ENCODE measurements around the gene ELOB.

DNA sequence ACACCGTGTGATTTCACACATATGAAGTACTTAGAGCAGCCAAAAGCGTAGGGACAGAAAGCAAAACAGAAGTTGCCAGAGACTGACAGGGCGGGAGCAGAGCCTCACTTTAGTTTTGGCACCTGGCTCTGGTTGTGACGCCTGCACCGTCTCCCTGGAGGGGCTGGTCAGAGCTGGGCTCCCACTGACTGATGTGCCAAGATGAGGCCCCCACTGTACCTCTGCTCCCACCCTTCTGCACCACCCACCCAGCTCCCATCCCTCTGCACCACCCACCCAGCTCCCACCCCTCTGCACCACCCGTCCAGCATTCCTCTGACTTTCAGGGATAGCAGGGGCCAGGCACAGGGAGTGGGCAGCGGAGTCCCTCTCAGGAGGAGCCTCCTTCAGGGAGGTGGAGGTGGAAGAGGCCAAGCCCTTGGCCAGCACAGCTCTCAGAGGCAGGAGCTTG lies 36.7 kb upstream of the ELOB start:
- TF ChIP-seq, protein P1, sequence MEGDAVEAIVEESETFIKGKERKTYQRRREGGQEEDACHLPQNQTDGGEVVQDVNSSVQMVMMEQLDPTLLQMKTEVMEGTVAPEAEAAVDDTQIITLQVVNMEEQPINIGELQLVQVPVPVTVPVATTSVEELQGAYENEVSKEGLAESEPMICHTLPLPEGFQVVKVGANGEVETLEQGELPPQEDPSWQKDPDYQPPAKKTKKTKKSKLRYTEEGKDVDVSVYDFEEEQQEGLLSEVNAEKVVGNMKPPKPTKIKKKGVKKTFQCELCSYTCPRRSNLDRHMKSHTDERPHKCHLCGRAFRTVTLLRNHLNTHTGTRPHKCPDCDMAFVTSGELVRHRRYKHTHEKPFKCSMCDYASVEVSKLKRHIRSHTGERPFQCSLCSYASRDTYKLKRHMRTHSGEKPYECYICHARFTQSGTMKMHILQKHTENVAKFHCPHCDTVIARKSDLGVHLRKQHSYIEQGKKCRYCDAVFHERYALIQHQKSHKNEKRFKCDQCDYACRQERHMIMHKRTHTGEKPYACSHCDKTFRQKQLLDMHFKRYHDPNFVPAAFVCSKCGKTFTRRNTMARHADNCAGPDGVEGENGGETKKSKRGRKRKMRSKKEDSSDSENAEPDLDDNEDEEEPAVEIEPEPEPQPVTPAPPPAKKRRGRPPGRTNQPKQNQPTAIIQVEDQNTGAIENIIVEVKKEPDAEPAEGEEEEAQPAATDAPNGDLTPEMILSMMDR (IDR thresholded peaks at IDR 0.05 in 4 of 5, conservative IDR thresholded peaks at IDR 0.05 in 1 of 5) = no peak
- TF ChIP-seq POLR2A (IDR thresholded peaks at IDR 0.05) = no peak
